GM12874 (cell line): ENCODE results near the gene CYP2A6.

Experiments used
- TF ChIP-seq, protein P1 (sequence below): IDR thresholded peaks from 2 replicates; pipeline ENCODE4 v1.5.1; 2011; ENCODE audit warnings: low read depth, mild to moderate bottlenecking, control low read depth, low read length, moderate library complexity; ENCODE audit not compliant: insufficient read depth

Gene CYP2A6

DNA sequence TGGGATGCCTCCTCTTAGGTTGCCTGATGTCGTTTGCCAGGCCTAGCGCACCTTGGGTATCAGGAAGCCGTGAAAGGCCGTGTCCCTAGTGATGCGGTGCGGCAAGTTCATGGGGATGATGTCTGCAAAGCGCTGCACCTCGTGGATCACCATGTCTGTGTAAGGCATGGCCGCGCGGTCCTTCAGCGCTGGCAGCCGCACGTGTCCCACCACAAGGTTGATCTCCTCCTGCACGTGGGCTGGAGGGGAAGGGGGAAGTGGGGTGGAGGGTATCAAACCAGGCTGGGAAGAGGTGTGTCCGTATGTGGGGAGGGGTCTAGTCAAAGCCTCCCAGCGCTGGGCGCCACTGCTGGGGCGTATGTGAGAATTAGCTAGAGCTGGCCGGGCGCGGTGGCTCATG, 28.1 kb downstream of the CYP2A6 start:
- TF ChIP-seq, protein P1, sequence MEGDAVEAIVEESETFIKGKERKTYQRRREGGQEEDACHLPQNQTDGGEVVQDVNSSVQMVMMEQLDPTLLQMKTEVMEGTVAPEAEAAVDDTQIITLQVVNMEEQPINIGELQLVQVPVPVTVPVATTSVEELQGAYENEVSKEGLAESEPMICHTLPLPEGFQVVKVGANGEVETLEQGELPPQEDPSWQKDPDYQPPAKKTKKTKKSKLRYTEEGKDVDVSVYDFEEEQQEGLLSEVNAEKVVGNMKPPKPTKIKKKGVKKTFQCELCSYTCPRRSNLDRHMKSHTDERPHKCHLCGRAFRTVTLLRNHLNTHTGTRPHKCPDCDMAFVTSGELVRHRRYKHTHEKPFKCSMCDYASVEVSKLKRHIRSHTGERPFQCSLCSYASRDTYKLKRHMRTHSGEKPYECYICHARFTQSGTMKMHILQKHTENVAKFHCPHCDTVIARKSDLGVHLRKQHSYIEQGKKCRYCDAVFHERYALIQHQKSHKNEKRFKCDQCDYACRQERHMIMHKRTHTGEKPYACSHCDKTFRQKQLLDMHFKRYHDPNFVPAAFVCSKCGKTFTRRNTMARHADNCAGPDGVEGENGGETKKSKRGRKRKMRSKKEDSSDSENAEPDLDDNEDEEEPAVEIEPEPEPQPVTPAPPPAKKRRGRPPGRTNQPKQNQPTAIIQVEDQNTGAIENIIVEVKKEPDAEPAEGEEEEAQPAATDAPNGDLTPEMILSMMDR = no peak

DNA sequence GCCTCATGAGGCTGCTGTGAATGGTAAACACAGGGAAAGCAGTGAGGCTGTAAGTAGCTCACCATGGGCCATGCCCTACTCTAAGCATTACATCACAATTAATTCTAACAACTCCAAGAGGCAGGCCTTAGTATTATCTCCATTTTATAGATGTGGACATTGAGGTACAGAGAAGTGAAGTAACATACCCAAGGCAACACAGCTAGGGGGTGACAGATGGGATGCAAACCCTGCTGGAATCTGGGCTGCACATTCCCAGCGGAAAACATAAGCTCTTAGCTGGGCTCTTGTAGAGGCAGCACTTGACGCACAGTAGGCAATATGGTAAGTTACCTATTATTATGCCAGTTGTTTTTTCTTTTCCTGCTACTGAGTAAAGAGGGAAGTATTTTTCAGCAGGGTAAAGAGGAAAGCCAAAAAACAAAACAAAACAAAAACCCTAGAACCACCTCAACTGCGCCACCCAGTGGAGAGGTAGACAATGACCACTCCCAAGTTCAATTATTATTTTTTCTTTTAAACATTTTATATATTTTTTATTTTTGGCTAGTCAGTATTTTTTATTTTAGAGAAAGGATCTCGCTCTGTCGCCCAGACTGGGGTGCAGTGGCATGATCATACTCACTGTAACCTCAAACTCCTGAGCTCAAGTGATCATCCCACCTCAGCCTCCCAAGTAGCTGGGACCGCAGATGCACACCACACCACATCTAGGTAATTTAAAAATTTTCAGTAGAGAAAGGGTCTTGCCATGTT, 30.6 kb downstream of the CYP2A6 start:
- TF ChIP-seq, protein P1 = peak; percentile 47

DNA sequence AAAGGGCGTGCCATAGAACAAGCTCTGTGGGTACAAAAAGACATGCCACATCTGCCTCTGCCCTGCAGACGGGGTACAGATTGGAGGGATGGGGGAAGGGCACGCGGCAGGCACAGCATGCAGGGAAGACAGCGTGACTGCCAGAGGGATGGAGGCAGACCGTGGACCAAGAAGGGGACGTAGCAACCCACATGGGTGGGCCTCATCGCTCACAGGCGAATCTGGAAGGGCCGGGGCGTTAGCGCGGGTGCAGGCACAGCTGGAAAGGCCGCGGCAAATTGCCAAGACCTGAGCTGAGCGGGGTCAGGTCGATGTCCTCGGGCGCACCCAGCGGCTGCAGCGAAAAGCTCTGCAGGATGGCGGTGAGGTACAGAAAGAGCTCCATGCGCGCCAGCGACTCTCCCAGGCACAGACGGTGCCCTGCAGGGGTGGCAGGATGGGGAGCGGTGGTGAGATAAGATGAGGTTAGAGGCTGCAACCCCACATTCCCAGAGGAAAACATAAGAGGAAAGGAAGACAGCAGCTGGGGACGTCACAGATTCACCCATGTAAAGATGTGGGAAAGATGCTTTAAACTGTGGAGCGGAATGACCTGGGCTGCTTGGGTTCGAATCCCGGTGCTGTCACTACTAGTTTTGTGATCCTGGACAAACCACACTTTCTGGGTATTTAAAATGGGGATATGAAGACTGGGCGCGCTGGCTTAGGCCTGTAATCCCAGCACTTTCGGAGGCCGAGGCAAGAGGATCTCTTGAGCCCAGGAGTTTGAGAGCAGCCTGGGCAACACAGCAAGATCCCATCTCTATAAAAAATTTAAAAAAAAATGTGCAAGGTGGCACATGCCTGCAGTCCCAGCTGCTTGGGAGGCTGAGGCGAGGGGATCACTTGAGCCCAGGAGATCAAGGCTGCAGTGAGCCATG, 31.5 kb downstream of the CYP2A6 start:
- TF ChIP-seq, protein P1 = peak; percentile 52

- TF ChIP-seq, protein P1 = no peak
Measured at GRCh38 chr19:40815223-40815622, 35.0 kb downstream of the CYP2A6 start.

GRCh38 chr19:40813182-40813581, 37.1 kb downstream of the CYP2A6 start:
- TF ChIP-seq, protein P1 = no peak

DNA sequence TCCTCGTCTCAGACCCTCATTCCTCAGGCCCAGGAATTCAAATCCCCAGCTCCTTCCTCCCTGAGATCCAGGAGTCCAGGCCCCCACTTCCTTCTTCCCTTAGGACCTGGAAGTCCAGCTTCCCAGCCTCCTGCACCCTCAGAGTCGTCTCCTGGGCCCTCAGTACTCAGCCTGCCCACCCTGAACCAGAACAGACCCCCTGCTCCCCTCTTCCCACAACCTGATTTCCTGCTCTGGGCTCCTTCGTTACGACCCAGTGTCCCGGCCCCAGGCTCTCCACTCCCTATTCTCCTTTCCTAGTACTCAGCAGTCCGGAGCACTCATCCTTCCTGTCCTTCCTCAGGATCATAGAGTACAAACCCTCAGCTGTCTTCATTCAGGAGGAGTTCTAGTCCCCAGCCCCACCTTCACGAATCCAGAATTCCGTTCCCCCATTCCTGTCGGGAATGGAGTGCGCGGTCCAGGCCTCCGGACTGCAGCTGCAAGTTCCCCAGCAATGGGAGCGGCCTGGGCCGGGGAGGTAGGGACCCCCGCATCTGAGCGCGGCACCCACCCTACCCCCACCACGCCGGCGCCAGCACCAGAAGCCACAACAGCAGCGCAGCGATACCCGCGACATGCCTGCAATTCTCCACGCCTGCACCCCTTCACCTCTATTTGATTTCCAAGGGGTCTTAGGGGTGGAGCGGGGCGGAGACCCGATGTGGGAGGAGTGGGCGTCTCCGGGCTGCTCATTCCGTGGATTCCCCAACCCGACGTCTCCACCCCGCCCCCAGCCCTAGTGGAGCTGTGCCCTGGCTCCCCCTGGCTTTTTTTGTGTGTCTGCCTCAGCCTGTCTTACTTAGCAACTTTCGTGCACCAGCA, 38.5 kb downstream of the CYP2A6 start:
- TF ChIP-seq, protein P1 = no peak
